ENCODE measurements around the gene NF1. TPM values are rescaled to one million over a fixed set of nuclear protein-coding genes. Genes with fewer than 3 reads are reported as not detected.
"Not testable (repeated sequence)": the region's sequence is repeated elsewhere in the genome, so short reads cannot be mapped to it uniquely, and the experiment has no call there.

The NF1 gene
- polyA plus RNA-seq, 6 donors from 2014 or later, result 4.8 to 10.2 (median 8.3) TPM

DNA sequence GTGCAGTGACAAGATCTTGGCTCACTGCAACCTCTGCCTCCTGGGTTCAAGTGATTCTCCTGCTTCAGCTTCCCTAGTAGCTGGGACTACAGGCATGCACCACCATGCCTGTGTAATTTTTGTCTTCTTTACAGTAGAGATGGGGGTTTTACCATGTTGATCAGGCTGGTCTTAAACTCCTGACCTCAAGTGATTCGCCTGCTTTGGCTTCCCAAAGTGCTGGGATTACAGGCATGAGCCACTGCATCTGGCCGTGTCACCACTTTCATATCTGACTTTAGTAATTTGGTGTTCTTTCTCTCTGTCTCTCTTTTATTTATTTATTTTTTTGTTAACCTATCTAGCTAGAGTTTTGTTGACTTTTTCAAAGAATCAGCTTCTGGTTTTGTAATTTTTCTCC lies 103.9 kb downstream of the NF1 start:
- not testable (repeated sequence) for ATAC-seq (ENCODE audit: low read depth in 2 of 2); H3K4me3 Mint-ChIP-seq
- H3K36me3 Mint-ChIP-seq, result peaks cover 0 to 11% of the 10 kb centered on the region in 2 donors

DNA sequence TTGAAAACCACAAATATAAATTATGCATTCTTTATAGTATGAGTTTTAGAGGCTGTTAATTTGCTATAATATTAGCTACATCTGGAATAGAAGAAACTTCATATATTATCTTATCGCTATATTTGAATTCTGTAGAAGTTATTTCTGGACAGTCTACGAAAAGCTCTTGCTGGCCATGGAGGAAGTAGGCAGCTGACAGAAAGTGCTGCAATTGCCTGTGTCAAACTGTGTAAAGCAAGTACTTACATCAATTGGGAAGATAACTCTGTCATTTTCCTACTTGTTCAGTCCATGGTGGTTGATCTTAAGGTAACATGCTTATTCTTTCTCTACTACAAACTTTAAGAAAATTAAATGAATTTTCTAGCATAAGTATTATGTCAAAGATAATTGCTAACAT lies 105.5 kb downstream of the NF1 start:
- Mint-ChIP-seq H3K27me3 (no peaks in the 10 kb centered on the region), H3K4me1 (no peaks in the 10 kb centered on the region), H3K36me3 (peaks cover 0 to 11% of the 10 kb centered on the region in 2 donors)

More for the DNA sequence above, 103.9 kb downstream of the NF1 start:
- H3K27me3 Mint-ChIP-seq, DNase-seq, H3K9me3 Mint-ChIP-seq, H3K4me1 Mint-ChIP-seq, H3K27ac Mint-ChIP-seq: not testable (repeated sequence)

GRCh38 chr17:31202968-31203367 lies 108.2 kb downstream of the NF1 start:
- H3K36me3 Mint-ChIP-seq, result peaks cover 0 to 5% of the 10 kb centered on the region in 2 donors
- H3K27me3 Mint-ChIP-seq, result no peaks in the 10 kb centered on the region
- ATAC-seq (ENCODE audit: low read depth in 2 of 2), result no peak
- H3K27ac Mint-ChIP-seq, result peak overlapping the region in 1 of 6 donors; percentile 28
- no peak overlapping the region for H3K4me3 Mint-ChIP-seq
- no peaks in the 10 kb centered on the region for H3K9me3 Mint-ChIP-seq
- no peak for DNase-seq
- no peaks in the 10 kb centered on the region for H3K4me1 Mint-ChIP-seq

More for the DNA sequence above, 105.5 kb downstream of the NF1 start:
- H3K9me3 Mint-ChIP-seq, result no peaks in the 10 kb centered on the region
- ATAC-seq (ENCODE audit: low read depth in 2 of 2) (no peak), DNase-seq (no peak)
- H3K4me3 Mint-ChIP-seq, result no peak overlapping the region
- H3K27ac Mint-ChIP-seq, result no peak overlapping the region

DNA sequence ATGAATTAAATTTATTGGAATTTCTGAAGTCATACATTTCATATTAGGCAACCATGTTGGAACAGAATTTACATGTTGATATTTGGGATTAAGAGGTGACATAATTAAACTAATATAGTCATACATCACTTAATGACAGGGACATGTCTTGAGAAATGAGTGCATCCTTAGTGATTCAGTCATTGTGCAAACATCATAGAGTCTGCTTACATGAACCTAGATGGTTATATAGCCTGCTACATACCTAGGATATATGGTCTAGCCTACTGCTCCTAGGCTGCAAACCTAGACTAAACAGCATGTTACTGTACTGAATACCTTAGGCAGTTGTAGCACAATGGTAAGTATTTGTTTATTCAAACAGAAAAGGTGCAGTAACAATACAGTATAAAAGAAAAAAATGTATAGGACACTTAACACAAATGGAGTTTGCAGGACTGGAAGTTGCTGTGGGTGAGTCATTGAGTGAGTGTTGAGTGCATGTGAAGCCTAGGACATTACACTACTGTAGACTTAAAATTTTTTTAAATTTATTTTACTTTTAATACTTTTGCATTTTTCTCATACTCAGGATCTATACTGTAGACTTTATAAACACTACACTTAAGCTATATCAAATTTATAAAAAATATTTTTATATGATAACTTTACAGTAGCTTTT lies 116.7 kb downstream of the NF1 start:
- H3K4me1 Mint-ChIP-seq, result no peaks in the 10 kb centered on the region
- no peaks in the 10 kb centered on the region for H3K27me3 Mint-ChIP-seq
- H3K4me3 Mint-ChIP-seq, result no peak overlapping the region
- H3K36me3 Mint-ChIP-seq, result no peaks in the 10 kb centered on the region
- no peak for ATAC-seq (ENCODE audit: low read depth in 2 of 2)
- H3K9me3 Mint-ChIP-seq, result no peaks in the 10 kb centered on the region
- H3K27ac Mint-ChIP-seq, result no peak overlapping the region
- no peak for DNase-seq

- peaks cover 0 to 5% of the 10 kb centered on the region in 2 donors for H3K36me3 Mint-ChIP-seq
- DNase-seq (peak; percentile 20), ATAC-seq (ENCODE audit: low read depth in 2 of 2) (no peak)
- peak overlapping the region in 1 of 6 donors; percentile 30 for H3K27ac Mint-ChIP-seq
- no peaks in the 10 kb centered on the region for H3K27me3 Mint-ChIP-seq
- H3K4me1 Mint-ChIP-seq, result no peaks in the 10 kb centered on the region
- no peaks in the 10 kb centered on the region for H3K9me3 Mint-ChIP-seq
- H3K4me3 Mint-ChIP-seq, result no peak overlapping the region
These were observed 121.4 kb downstream of the NF1 start for GRCh38 chr17:31216031-31216751.

DNA sequence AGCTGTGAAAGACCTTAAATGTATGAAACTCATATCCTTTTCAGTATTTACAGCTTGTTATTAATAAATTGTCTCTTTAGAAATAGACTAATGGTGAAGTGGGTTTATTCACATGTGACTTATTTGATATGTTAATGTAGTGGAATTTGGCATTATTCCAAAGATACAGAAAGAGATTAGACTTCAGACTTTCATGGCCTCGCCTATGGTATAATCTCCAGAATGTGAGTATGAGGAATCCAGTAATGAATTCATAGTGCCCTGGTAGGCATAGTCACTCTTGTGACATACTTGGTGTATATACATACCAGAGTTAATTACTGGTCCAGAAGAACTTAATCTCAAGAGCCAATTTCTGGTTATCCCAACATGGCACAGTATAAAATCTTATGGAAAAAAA lies 129.6 kb downstream of the NF1 start:
- H3K27me3 Mint-ChIP-seq, result no peaks in the 10 kb centered on the region
- H3K36me3 Mint-ChIP-seq, result no peaks in the 10 kb centered on the region
- H3K4me3 Mint-ChIP-seq, result no peak overlapping the region
- H3K4me1 Mint-ChIP-seq, result peaks cover 9 to 14% (median 11%) of the 10 kb centered on the region in 3 donors
- DNase-seq, result no peak
- no peaks in the 10 kb centered on the region for H3K9me3 Mint-ChIP-seq
- no peak overlapping the region for H3K27ac Mint-ChIP-seq
- ATAC-seq (ENCODE audit: low read depth in 2 of 2), result no peak

DNA sequence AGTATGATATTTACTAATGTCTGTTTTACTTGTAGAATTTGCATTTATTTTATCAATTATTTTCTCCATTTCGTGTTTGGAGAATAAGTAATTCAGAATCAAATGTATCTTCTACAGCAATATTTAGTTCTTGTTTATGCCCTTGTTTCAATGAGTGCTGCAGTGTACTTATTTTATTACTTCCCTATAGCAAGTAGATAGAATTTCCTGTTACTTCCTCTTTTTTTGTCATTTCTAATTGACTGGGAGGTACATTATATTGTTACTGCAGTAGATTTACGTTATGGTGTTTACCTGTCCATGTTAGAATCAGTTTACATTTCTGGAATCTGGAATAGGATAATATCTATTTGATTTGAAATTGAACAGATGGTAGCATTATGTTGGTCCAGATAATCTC lies 131.1 kb downstream of the NF1 start:
- ATAC-seq (ENCODE audit: low read depth in 2 of 2) (no peak), DNase-seq (peak; percentile 41)
- Mint-ChIP-seq H3K4me3 (peak overlapping the region in 7 of 8 donors; percentile 2 to 70 (median 44)), H3K27me3 (no peaks in the 10 kb centered on the region), H3K4me1 (peaks cover 11 to 19% (median 12%) of the 10 kb centered on the region in 3 donors), H3K36me3 (no peaks in the 10 kb centered on the region), H3K9me3 (no peaks in the 10 kb centered on the region), H3K27ac (peak overlapping the region in 2 of 6 donors; percentile 39 to 71)

- ATAC-seq (ENCODE audit: low read depth in 2 of 2) (no peak), DNase-seq (no peak)
- H3K27ac Mint-ChIP-seq, result peak overlapping the region in 3 of 6 donors; percentile 39 to 71 (median 58)
- H3K9me3 Mint-ChIP-seq, result no peaks in the 10 kb centered on the region
- H3K4me3 Mint-ChIP-seq, result peak overlapping the region in 7 of 8 donors; percentile 40 to 70 (median 54)
- no peaks in the 10 kb centered on the region for H3K27me3 Mint-ChIP-seq
- no peaks in the 10 kb centered on the region for H3K36me3 Mint-ChIP-seq
- H3K4me1 Mint-ChIP-seq, result peaks cover 15 to 24% (median 18%) of the 10 kb centered on the region in 3 donors
These were observed 131.6 kb downstream of the NF1 start for GRCh38 chr17:31226373-31226772.

- Mint-ChIP-seq H3K4me3 (no peak overlapping the region), H3K4me1 (peaks cover 21 to 29% (median 23%) of the 10 kb centered on the region in 3 donors), H3K27ac (no peak overlapping the region), H3K36me3 (no peaks in the 10 kb centered on the region), H3K27me3 (no peaks in the 10 kb centered on the region), H3K9me3 (no peaks in the 10 kb centered on the region)
- DNase-seq (no peak), ATAC-seq (ENCODE audit: low read depth in 2 of 2) (no peak)
These were observed 132.2 kb downstream of the NF1 start for GRCh38 chr17:31226950-31227349.

GRCh38 chr17:31231852-31232251 lies 137.1 kb downstream of the NF1 start:
- Mint-ChIP-seq H3K9me3 (no peaks in the 10 kb centered on the region), H3K4me3 (peak overlapping the region in 2 of 8 donors; percentile 13 to 34), H3K36me3 (no peaks in the 10 kb centered on the region), H3K27ac (peak overlapping the region in 3 of 6 donors; percentile 30 to 56 (median 40)), H3K27me3 (no peaks in the 10 kb centered on the region), H3K4me1 (peaks cover 17 to 19% (median 19%) of the 10 kb centered on the region in 3 donors)
- ATAC-seq (ENCODE audit: low read depth in 2 of 2) (peak; percentile 57 to 72), DNase-seq (peak; percentile 9)

- no peak for DNase-seq
- no peak for ATAC-seq (ENCODE audit: low read depth in 2 of 2)
- Mint-ChIP-seq H3K4me1 (peaks cover 17 to 19% (median 17%) of the 10 kb centered on the region in 3 donors), H3K9me3 (no peaks in the 10 kb centered on the region), H3K27ac (no peak overlapping the region), H3K27me3 (no peaks in the 10 kb centered on the region), H3K4me3 (no peak overlapping the region), H3K36me3 (no peaks in the 10 kb centered on the region)
These were observed 140.3 kb downstream of the NF1 start for GRCh38 chr17:31235110-31235509.

DNA sequence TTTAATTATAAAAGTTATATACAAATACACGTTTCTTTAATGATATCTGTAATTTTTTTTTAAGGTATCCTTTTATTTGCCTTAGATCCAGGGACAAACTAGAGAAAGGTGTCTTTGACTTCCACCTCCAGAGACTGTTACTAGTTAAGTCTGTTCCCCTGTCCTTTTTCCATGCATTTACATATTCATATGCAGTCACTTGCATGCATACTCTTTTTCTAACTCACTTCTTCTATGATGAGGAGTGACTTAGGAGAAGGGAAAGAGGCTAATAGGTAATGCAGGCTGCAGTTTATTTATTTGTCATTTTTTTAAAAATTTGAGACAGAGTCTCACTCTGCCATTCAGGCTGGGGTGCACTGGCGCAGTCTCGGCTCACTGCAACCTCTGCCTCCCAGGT lies 141.4 kb downstream of the NF1 start:
- Mint-ChIP-seq H3K9me3 (no peaks in the 10 kb centered on the region), H3K36me3 (peaks cover 1 to 2% of the 10 kb centered on the region in 2 donors), H3K4me3 (no peak overlapping the region), H3K27me3 (no peaks in the 10 kb centered on the region), H3K4me1 (peaks cover 9 to 14% (median 12%) of the 10 kb centered on the region in 3 donors), H3K27ac (no peak overlapping the region)
- no peak for ATAC-seq (ENCODE audit: low read depth in 2 of 2)
- no peak for DNase-seq

DNA sequence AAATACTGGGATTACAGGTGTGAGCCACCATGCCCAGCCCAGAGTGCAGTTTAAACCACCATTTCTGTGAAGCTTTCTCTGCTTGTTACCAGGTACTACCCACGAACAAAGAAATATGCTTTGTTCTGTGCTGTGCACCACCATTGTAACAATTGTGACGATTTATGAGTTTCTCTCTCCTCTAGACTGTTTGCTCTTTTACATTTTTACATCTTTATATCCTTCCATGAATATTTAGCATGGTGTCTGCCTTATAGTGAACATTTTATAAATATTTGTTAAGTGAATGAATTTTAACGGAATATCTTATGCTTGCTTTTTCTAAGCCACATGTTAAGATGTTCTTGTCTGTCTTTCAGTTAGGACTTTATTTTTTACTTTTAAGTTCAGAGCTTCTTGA lies 141.9 kb downstream of the NF1 start:
- DNase-seq, result no peak
- H3K36me3 Mint-ChIP-seq, result peaks cover 7 to 8% of the 10 kb centered on the region in 2 donors
- no peaks in the 10 kb centered on the region for H3K27me3 Mint-ChIP-seq

GRCh38 chr17:31241116-31241515 lies 146.3 kb downstream of the NF1 start:
- no peak overlapping the region for H3K4me3 Mint-ChIP-seq
- H3K9me3 Mint-ChIP-seq, result peaks cover 0 to 1% (median 0%) of the 10 kb centered on the region in 7 donors

More for the DNA sequence above, 141.9 kb downstream of the NF1 start:
- Mint-ChIP-seq H3K4me1 (peaks cover 5 to 9% (median 7%) of the 10 kb centered on the region in 3 donors), H3K27ac (no peak overlapping the region), H3K4me3 (no peak overlapping the region), H3K9me3 (peaks cover 0 to 1% (median 0%) of the 10 kb centered on the region in 7 donors)
- ATAC-seq (ENCODE audit: low read depth in 2 of 2), result no peak

More at GRCh38 chr17:31241116-31241515, 146.3 kb downstream of the NF1 start:
- DNase-seq, result no peak
- peak overlapping the region in 1 of 6 donors; percentile 9 for H3K27ac Mint-ChIP-seq
- H3K27me3 Mint-ChIP-seq, result no peaks in the 10 kb centered on the region
- H3K4me1 Mint-ChIP-seq, result peaks cover 0 to 3% (median 0%) of the 10 kb centered on the region in 3 donors
- H3K36me3 Mint-ChIP-seq, result peaks cover 7 to 18% of the 10 kb centered on the region in 2 donors
- ATAC-seq (ENCODE audit: low read depth in 2 of 2), result no peak

Measured in naive B cell (primary cell).